GM12878 (cell line): ENCODE data around the gene BCKDHA.

Experiments used
- ATF7 ChIP-seq: fragments of 450-650 bp; IDR thresholded peaks from 2 replicates; pipeline ENCODE4 v1.6.1; 2016; ENCODE audit warnings: low read depth, mild to moderate bottlenecking
- CTCF ChIP-seq, 3 experiments: IDR thresholded peaks in 2 of 3; conservative IDR thresholded peaks in 1 of 3; 2 replicates each; pipeline ENCODE4 v1.5.1; 2011; ENCODE audit warnings: low read depth in 3 of 3, low read length in 3 of 3, mild to moderate bottlenecking in 3 of 3, control low read depth in 2 of 3, moderate library complexity in 2 of 3, inconsistent platforms in 1 of 3, mixed read lengths in 1 of 3; ENCODE audit not compliant: control insufficient read depth in 2 of 3, insufficient read depth in 1 of 3; ENCODE audit errors: extremely low read depth in 1 of 3
- MYC ChIP-seq: IDR thresholded peaks from 2 replicates; pipeline ENCODE4 v1.6.1; 2011; ENCODE audit warnings: mild to moderate bottlenecking, low read length, moderate library complexity, inconsistent platforms; ENCODE audit not compliant: insufficient read depth, insufficient replicate concordance, insufficient read length, severe bottlenecking
- NFIC ChIP-seq: IDR thresholded peaks from 2 replicates; pipeline ENCODE4 v1.6.1; 2012; ENCODE audit warnings: low read depth, mild to moderate bottlenecking, inconsistent platforms, low read length, moderate library complexity
- NKRF ChIP-seq: fragments of 450-650 bp; conservative IDR thresholded peaks from 2 replicates; pipeline ENCODE4 v1.6.1; 2017; ENCODE audit warnings: mild to moderate bottlenecking, moderate library complexity
- POLR2A ChIP-seq: IDR thresholded peaks from 2 replicates; pipeline ENCODE4 v1.6.1; 2011; ENCODE audit warnings: low read depth, mild to moderate bottlenecking, low read length
- SMAD5 ChIP-seq: IDR thresholded peaks from 2 replicates; pipeline ENCODE4 v1.6.1; 2016; ENCODE audit warnings: antibody characterized with exemption, low read depth
- TBL1XR1 ChIP-seq: IDR thresholded peaks from 2 replicates; pipeline ENCODE4 v1.6.1; 2012; ENCODE audit warnings: low read depth, low read length, improper control_type of control experiment

- TF ChIP-seq NKRF (no peak), MYC (no peak), SMAD5 (no peak), POLR2A (no peak), CTCF (IDR thresholded peaks at IDR 0.05 in 2 of 3, conservative IDR thresholded peaks at IDR 0.05 in 1 of 3; ENCODE audit: control insufficient read depth in 2 of 3, extremely low read depth in 1 of 3, insufficient read depth in 1 of 3, low read depth in 3 of 3, low read length in 3 of 3) (no peak), NFIC (no peak), TBL1XR1 (no peak), ATF7 (no peak)
These were observed 25.3 kb downstream of the BCKDHA start for GRCh38 chr19:41422955-41423354.
